ENCODE data around the gene P3H3. TPM values are rescaled to one million over a fixed set of nuclear protein-coding genes. Genes with fewer than 3 reads are reported as not detected.

The P3H3 gene, protein sequence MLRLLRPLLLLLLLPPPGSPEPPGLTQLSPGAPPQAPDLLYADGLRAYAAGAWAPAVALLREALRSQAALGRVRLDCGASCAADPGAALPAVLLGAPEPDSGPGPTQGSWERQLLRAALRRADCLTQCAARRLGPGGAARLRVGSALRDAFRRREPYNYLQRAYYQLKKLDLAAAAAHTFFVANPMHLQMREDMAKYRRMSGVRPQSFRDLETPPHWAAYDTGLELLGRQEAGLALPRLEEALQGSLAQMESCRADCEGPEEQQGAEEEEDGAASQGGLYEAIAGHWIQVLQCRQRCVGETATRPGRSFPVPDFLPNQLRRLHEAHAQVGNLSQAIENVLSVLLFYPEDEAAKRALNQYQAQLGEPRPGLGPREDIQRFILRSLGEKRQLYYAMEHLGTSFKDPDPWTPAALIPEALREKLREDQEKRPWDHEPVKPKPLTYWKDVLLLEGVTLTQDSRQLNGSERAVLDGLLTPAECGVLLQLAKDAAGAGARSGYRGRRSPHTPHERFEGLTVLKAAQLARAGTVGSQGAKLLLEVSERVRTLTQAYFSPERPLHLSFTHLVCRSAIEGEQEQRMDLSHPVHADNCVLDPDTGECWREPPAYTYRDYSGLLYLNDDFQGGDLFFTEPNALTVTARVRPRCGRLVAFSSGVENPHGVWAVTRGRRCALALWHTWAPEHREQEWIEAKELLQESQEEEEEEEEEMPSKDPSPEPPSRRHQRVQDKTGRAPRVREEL
- 23.9 to 29.0 TPM (median 26.3 TPM) in 5 replicates for total RNA-seq (2022; extraction: Qiagen RNA extraction)

DNA sequence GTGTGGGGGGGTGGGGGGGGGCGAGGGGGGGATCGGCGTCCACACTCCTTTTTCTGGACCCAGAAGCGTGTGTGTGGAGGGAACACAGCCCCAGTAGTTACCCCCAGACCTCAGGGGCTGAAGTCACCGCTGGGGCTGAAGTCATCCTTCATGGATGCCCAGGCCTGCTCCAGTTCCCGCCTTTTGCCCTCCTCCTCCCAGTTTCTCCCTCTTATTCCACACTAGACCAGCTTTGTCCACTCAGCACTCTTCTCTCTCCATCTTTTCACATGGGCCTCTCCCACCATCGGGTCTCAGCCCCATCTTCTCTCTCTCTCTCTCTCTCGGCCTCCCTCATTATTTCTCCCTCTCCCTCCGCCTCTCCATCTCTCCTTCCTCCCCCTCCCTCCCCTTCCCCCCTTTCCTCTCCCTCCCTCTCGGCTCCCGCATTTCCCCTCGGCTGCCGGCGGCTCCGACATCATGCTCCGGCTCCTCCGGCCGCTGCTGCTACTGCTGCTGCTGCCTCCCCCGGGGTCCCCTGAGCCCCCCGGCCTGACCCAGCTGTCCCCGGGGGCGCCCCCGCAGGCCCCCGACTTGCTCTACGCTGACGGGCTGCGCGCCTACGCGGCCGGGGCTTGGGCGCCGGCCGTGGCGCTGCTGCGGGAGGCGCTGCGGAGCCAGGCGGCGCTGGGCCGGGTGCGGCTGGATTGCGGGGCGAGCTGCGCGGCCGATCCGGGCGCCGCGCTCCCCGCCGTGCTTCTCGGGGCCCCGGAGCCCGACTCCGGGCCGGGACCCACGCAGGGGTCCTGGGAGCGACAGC lies at the start of gene P3H3:
Gene P3H3, plus strand, starts transcription at position 426 of the 799 bp plus-strand sequence. Its CDS starts 34 bp downstream, at position 460.

GRCh38 chr12:6788972-6789924 lies 39.0 kb upstream of the P3H3 start, which contains the start of gene CD4:
Gene CD4, plus strand, starts transcription at chr12:6789528. Its CDS starts 10,611 bp downstream, at chr12:6800139.

GRCh38 chr12:6821591-6822425 lies 6.4 kb upstream of the P3H3 start, which contains the start of gene GPR162:
Gene GPR162, plus strand, starts transcription at chr12:6821821. Its CDS starts 2,078 bp downstream, at chr12:6823899.

DNA sequence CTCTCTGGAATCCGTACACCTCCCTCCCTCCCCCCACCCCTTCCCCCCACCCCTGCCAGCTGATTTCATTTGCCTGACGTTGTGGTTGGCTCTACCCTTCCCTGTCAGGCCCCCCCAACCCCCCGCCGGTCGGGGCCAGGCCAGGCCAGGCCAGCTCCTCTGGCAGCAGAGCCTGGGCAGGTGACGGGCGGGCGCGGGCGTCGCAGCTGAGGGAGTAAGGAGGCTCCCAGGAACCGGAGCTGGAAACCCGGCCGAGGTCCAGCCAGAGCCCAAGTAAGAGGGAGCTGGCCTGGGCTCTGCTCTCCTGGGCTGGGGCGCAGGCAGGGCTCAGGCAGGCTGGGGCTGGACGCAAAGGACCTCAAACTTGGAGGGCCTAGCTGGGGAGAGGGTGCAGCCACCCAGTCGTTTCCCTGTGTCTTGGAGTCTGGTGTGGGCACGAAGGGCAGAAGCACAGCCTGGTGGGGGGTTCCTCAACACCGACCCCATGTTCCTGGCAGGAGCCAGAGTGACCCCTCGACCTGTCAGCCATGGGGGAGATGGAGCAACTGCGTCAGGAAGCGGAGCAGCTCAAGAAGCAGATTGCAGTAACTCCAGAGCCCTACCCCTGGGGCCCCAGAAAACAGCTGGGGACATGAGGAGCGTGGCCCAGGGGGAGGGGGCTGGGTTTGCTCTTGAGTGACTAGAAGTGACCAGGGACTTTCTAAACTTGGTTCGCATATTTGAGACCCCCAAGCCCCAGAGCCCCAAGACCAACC lies 12.7 kb downstream of the P3H3 start, which contains the start of gene GNB3:
Gene GNB3, plus strand, starts transcription at position 165 of the 755 bp plus-strand sequence. Its CDS starts 363 bp downstream, at position 528.

DNA sequence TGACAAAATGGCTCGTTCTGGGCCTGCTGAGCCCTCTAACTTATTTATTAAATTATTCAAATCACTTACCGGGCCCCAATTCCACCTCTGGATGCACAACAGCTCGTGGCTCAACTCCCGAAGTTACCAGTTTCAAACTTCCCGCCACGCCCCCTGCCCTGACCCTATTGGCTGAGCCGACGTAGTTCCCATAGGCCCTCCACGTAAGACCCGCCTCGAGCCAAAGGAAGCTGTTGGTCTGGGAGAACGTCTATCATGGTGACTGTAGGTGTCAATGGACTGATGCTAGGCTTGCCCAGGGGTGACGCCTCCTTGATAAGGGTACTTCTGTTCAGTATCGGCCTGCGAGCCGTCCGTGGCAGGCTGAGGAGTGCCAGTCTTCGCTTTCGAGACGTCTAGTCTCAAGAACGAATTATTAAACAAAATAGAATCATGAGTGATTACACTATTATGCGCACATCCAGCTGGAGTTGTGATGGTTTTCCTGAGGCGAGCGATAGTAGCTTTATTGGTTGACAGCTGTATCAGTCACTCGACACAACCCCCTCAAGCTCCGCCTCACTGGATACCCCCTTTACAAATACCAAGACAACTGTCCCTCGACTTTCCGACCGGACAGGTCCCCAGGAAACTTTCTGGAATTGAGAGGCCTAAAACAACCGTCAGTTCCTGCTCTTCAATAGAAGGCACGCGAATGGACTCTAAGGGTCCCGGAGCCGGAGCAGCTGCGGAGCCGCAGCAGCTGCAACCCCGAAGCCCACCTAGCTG lies 23.1 kb downstream of the P3H3 start, which contains the start of gene CDCA3:
Gene CDCA3, minus strand, starts transcription at position 134 of the 768 bp plus-strand sequence. CDS start 334 bp downstream, outside the sequence.

GRCh38 chr12:6851921-6852650 lies 23.9 kb downstream of the P3H3 start, which contains the start of gene USP5:
Gene USP5, plus strand, starts transcription at chr12:6852150. Its CDS starts 30 bp downstream, at chr12:6852180.

DNA sequence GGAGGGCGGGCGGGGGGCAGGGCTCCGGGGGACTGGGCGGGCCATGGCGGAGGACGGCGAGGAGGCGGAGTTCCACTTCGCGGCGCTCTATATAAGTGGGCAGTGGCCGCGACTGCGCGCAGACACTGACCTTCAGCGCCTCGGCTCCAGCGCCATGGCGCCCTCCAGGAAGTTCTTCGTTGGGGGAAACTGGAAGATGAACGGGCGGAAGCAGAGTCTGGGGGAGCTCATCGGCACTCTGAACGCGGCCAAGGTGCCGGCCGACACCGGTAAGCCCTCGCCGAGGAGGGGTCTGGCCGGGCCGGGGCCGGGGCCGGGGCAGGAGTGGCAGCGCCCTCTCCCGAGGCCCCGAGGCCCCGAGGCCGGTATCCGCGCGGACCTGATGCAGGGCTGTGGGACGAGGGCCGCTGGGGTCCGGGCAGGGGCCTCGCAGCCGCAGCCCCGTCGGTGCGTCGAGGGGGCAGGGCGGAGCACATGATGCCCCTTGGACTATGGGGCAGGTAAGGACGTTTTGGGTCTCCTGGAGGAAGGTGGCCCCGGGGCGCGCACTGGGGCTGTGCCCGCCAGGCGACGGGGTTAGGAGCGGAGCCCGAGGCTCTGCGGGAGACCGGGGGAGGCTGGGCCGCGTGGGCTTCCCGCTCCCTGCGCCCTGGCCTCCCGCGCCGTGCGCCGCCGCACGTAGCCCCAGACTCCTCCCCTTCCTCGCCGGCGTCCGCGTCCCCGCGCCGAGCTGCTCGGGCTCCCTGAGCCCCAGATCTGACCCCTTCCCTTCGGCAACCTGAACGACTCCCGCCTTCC lies 39.4 kb downstream of the P3H3 start, which contains the start of gene TPI1:
Gene TPI1, plus strand, starts transcription at position 119 of the 798 bp plus-strand sequence. Its CDS starts 36 bp downstream, at position 155.

GRCh38 chr12:6873094-6874014 lies 45.1 kb downstream of the P3H3 start, which contains the start of gene SPSB2:
Gene SPSB2, minus strand, starts transcription at chr12:6873303. Its CDS starts 402 bp downstream, at chr12:6872901.

Other genes starting within 250 kb of the P3H3 start
- gene CHD4, start 221.0 kb upstream of the P3H3 start, total RNA-seq (2022; extraction: Qiagen RNA extraction): 55.8 to 82.9 TPM (median 60.2 TPM) in 5 replicates
- gene LPAR5, start 192.4 kb upstream of the P3H3 start, total RNA-seq (2022; extraction: Qiagen RNA extraction): 0.58 to 1.0 TPM (median 0.70 TPM) in 5 replicates
- 0.18 to 0.56 TPM (median 0.33 TPM) in 3 of 5 replicates, not detected in the others for gene ACRBP, start 181.0 kb upstream of the P3H3 start, total RNA-seq (2022; extraction: Qiagen RNA extraction)
- 11.5 to 19.9 TPM (median 14.3 TPM) in 5 replicates for gene ING4, start 165.3 kb upstream of the P3H3 start, total RNA-seq (2022; extraction: Qiagen RNA extraction)
- gene ZNF384, start 139.0 kb upstream of the P3H3 start, total RNA-seq (2022; extraction: Qiagen RNA extraction): 53.8 to 60.6 TPM (median 58.4 TPM) in 5 replicates
- 0.76 to 1.1 TPM (median 0.84 TPM) in 5 replicates for gene PIANP, start 127.6 kb upstream of the P3H3 start, total RNA-seq (2022; extraction: Qiagen RNA extraction)
- 48.4 to 56.5 TPM (median 55.4 TPM) in 5 replicates for gene COPS7A, start 104.4 kb upstream of the P3H3 start, total RNA-seq (2022; extraction: Qiagen RNA extraction)
- gene MLF2, start 75.3 kb upstream of the P3H3 start, total RNA-seq (2022; extraction: Qiagen RNA extraction): 246 to 305 TPM (median 296 TPM) in 5 replicates
- gene PTMS, start 62.0 kb upstream of the P3H3 start, total RNA-seq (2022; extraction: Qiagen RNA extraction): 588 to 898 TPM (median 880 TPM) in 5 replicates
- gene LAG3, start 55.9 kb upstream of the P3H3 start, total RNA-seq (2022; extraction: Qiagen RNA extraction): 0.51 to 1.9 TPM (median 1.7 TPM) in 5 replicates
- not detected in 5 replicates for gene CD4, start 38.9 kb upstream of the P3H3 start, total RNA-seq (2022; extraction: Qiagen RNA extraction)
- 0.28 to 0.51 TPM (median 0.38 TPM) in 5 replicates for gene GPR162, start 6.6 kb upstream of the P3H3 start, total RNA-seq (2022; extraction: Qiagen RNA extraction)
- gene GNB3, start 12.5 kb downstream of the P3H3 start, total RNA-seq (2022; extraction: Qiagen RNA extraction): 1.0 to 2.0 TPM (median 1.6 TPM) in 5 replicates
- 73.1 to 82.3 TPM (median 77.5 TPM) in 5 replicates for gene CDCA3, start 22.9 kb downstream of the P3H3 start, total RNA-seq (2022; extraction: Qiagen RNA extraction)
- gene USP5, start 23.7 kb downstream of the P3H3 start, total RNA-seq (2022; extraction: Qiagen RNA extraction): 71.7 to 88.7 TPM (median 74.7 TPM) in 5 replicates
- gene TPI1, start 39.1 kb downstream of the P3H3 start, total RNA-seq (2022; extraction: Qiagen RNA extraction): 1,586 to 1,659 TPM (median 1,629 TPM) in 5 replicates
- 27.8 to 35.3 TPM (median 31.2 TPM) in 5 replicates for gene SPSB2, start 44.9 kb downstream of the P3H3 start, total RNA-seq (2022; extraction: Qiagen RNA extraction)
- gene LRRC23, start 76.4 kb downstream of the P3H3 start, total RNA-seq (2022; extraction: Qiagen RNA extraction): 15.4 to 18.3 TPM (median 17.3 TPM) in 5 replicates
- 32.5 to 40.3 TPM (median 34.5 TPM) in 5 replicates for gene ENO2, start 86.2 kb downstream of the P3H3 start, total RNA-seq (2022; extraction: Qiagen RNA extraction)
- 60.2 to 72.4 TPM (median 67.4 TPM) in 5 replicates for gene ATN1, start 99.6 kb downstream of the P3H3 start, total RNA-seq (2022; extraction: Qiagen RNA extraction)
- not detected in 5 replicates for gene RNU7-1, start 115.4 kb downstream of the P3H3 start, total RNA-seq (2022; extraction: Qiagen RNA extraction)
- gene C12orf57, start 115.6 kb downstream of the P3H3 start, total RNA-seq (2022; extraction: Qiagen RNA extraction): 256 to 322 TPM (median 309 TPM) in 5 replicates
- gene PTPN6, start 122.9 kb downstream of the P3H3 start, total RNA-seq (2022; extraction: Qiagen RNA extraction): 9.5 to 13.3 TPM (median 11.7 TPM) in 5 replicates
- gene PHB2, start 142.3 kb downstream of the P3H3 start, total RNA-seq (2022; extraction: Qiagen RNA extraction): 320 to 342 TPM (median 331 TPM) in 5 replicates
- gene EMG1, start 142.5 kb downstream of the P3H3 start, total RNA-seq (2022; extraction: Qiagen RNA extraction): 60.1 to 66.2 TPM (median 62.6 TPM) in 5 replicates
- gene LPCAT3, start 190.1 kb downstream of the P3H3 start, total RNA-seq (2022; extraction: Qiagen RNA extraction): 27.2 to 31.6 TPM (median 29.5 TPM) in 5 replicates
- gene C1S, start 232.3 kb downstream of the P3H3 start, total RNA-seq (2022; extraction: Qiagen RNA extraction): 40.4 to 68.0 TPM (median 43.8 TPM) in 5 replicates

Data from A549 treated with Hydrocortisone at 1 μM for 4 hours (cell line).